Measurements from ENCODE around the gene CLOCK.

The CLOCK gene

GRCh38 chr4:55540271-55540670 lies 6.4 kb downstream of the CLOCK start:
- no peak for DNase-seq

- peak; percentile 17 for DNase-seq
These were observed 7.1 kb downstream of the CLOCK start for GRCh38 chr4:55539658-55540057.

GRCh38 chr4:55538531-55538930 lies 8.2 kb downstream of the CLOCK start:
- DNase-seq = no peak

- DNase-seq = no peak
These were observed 12.4 kb downstream of the CLOCK start for GRCh38 chr4:55534306-55534705.

- DNase-seq = no peak
These were observed 16.0 kb downstream of the CLOCK start for GRCh38 chr4:55530691-55531090.

- no peak for DNase-seq
These were observed 16.5 kb downstream of the CLOCK start for GRCh38 chr4:55530167-55530566.

GRCh38 chr4:55528491-55528890 lies 18.2 kb downstream of the CLOCK start:
- DNase-seq = no peak

GRCh38 chr4:55524844-55525571 lies 21.7 kb downstream of the CLOCK start:
- DNase-seq = no peak

GRCh38 chr4:55518442-55518841 lies 28.3 kb downstream of the CLOCK start:
- DNase-seq = no peak

GRCh38 chr4:55517526-55518229 lies 29.0 kb downstream of the CLOCK start:
- DNase-seq = no peak

GRCh38 chr4:55512922-55513571 lies 33.7 kb downstream of the CLOCK start:
- no peak for DNase-seq

- no peak for DNase-seq
These were observed 34.6 kb downstream of the CLOCK start for GRCh38 chr4:55512077-55512476.

GRCh38 chr4:55510685-55511084 lies 36.0 kb downstream of the CLOCK start:
- no peak for DNase-seq

- no peak for DNase-seq
These were observed 37.4 kb downstream of the CLOCK start for GRCh38 chr4:55509266-55509665.

- no peak for DNase-seq
These were observed 39.1 kb downstream of the CLOCK start for GRCh38 chr4:55507612-55508011.

GRCh38 chr4:55503169-55503568 lies 43.5 kb downstream of the CLOCK start:
- no peak for DNase-seq

- DNase-seq = no peak
These were observed 46.6 kb downstream of the CLOCK start for GRCh38 chr4:55500072-55500471.

- DNase-seq = no peak
These were observed 47.2 kb downstream of the CLOCK start for GRCh38 chr4:55499495-55499894.

- no peak for DNase-seq
These were observed 48.7 kb downstream of the CLOCK start for GRCh38 chr4:55498051-55498450.

GRCh38 chr4:55491486-55491885 lies 55.2 kb downstream of the CLOCK start:
- DNase-seq = no peak

GRCh38 chr4:55488716-55489115 lies 58.0 kb downstream of the CLOCK start:
- no peak for DNase-seq

GRCh38 chr4:55485821-55486220 lies 60.9 kb downstream of the CLOCK start:
- DNase-seq = no peak

- no peak for DNase-seq
These were observed 63.4 kb downstream of the CLOCK start for GRCh38 chr4:55483315-55483714.

Data from hematopoietic multipotent progenitor cell treated with erythropoietin and hydrocortisone succinate and interleukin-3 and kit ligand, for 6 days (in vitro differentiated cells).